HepG2 (cell line): ENCODE data around the gene NKD1. TPM values are rescaled to one million over a fixed set of nuclear protein-coding genes. Genes with fewer than 3 reads are reported as not detected.

Source experiments
- ATAC-seq: fragments of 200-7000 bp; cut with Tn5 transposase; 3 replicates; pipeline ENCODE4 v1.9.1; 2020; ENCODE audit warnings: mild to moderate bottlenecking, moderate library complexity
- BruUV-seq: library from RNA; stranded (reverse); fragments of 400-500 nt; replicated peaks from 2 replicates; lab custom pipeline; 2021; lab: Mats Ljungman, UMichigan
- CTCF ChIA-PET: fragments of 300-600 bp; formaldehyde crosslinking; extraction: SDS; loops from one replicate; lab custom pipeline; 2021; ENCODE audit warnings: low total read pairs, inconsistent platforms, low intra/inter-chr PET ratio; lab: Yijun Ruan, JAX
- POLR2A ChIA-PET: fragments of 350-600 bp; sonication (Branson Sonifier 250); formaldehyde crosslinking; loops from one replicate; lab custom pipeline; 2020; ENCODE audit warnings: antibody characterized with exemption, inconsistent platforms; lab: Yijun Ruan, JAX
- DNase-seq: peaks from one replicate; pipeline ENCODE4 v3.0.0-alpha.2; 2015; ENCODE audit warnings: low spot score
- FAIRE-seq: peaks from 3 replicates; lab custom pipeline; 2011; peaks lifted over from hg19 to GRCh38; lab: Jason Lieb, UNC
- H2AFZ ChIP-seq: one replicate; pipeline ENCODE4 v1.6.1; 2011; ENCODE audit warnings: low read length, inconsistent platforms
- H3K27ac ChIP-seq: fragments of 300-600 bp; 3 replicates; pipeline ENCODE4 v1.8.0; 2011; ENCODE audit warnings: mixed run types, mild to moderate bottlenecking, mixed read lengths, low read length, inconsistent platforms; ENCODE audit not compliant: insufficient read depth; ENCODE audit errors: extremely low read length
- H3K27me3 ChIP-seq, 2 experiments: fragments of 200-600 bp in 1 of 2; 2 replicates in 1 of 2; 3 replicates in 1 of 2; pipeline versions ENCODE4 v1.6.0 to v1.8.0; 2011; ENCODE audit warnings: low read length in 2 of 2, mild to moderate bottlenecking in 2 of 2, moderate library complexity in 2 of 2, inconsistent platforms in 1 of 2; ENCODE audit not compliant: insufficient read depth in 2 of 2, control insufficient read depth in 1 of 2
- H3K36me3 ChIP-seq, 2 experiments: fragments of 200-600 bp in 1 of 2; replicated peaks in 1 of 2; 2 replicates in 1 of 2; 3 replicates in 1 of 2; pipeline versions ENCODE4 v1.5.1 to v1.8.0; 2011; ENCODE audit warnings: low read length in 2 of 2, inconsistent platforms in 1 of 2; ENCODE audit not compliant: insufficient read depth in 2 of 2, control insufficient read depth in 1 of 2
- H3K4me1 ChIP-seq: 2 replicates; pipeline ENCODE4 v1.5.1; 2012; ENCODE audit warnings: low read length, inconsistent platforms; ENCODE audit not compliant: insufficient read depth
- H3K4me2 ChIP-seq: 2 replicates; pipeline ENCODE4 v1.6.0; 2011; ENCODE audit warnings: low read depth, low read length, inconsistent platforms
- H3K4me3 ChIP-seq, 3 experiments: fragments of 200-600 bp in 1 of 3; sonication (generic), shearing (Covaris generic) in 1 of 3; replicated peaks in 1 of 3; 2 replicates each; pipeline ENCODE4 v1.5.1; 2011 to 2016; ENCODE audit warnings: low read length in 3 of 3, inconsistent platforms in 2 of 3, low read depth in 2 of 3, mild to moderate bottlenecking in 2 of 3, control low read depth in 1 of 3, mixed read lengths in 1 of 3; ENCODE audit not compliant: insufficient read depth in 1 of 3
- H3K79me2 ChIP-seq: one replicate; pipeline ENCODE4 v1.6.1; 2011; ENCODE audit warnings: low read length, inconsistent platforms; ENCODE audit not compliant: insufficient read depth
- H3K9ac ChIP-seq: 2 replicates; pipeline ENCODE4 v1.6.0; 2011; ENCODE audit warnings: mild to moderate bottlenecking, low read depth, low read length, inconsistent platforms; ENCODE audit not compliant: insufficient read depth
- H3K9me3 ChIP-seq: 2 replicates; pipeline ENCODE4 v1.5.1; 2012; ENCODE audit warnings: mild to moderate bottlenecking, low read length
- H4K20me1 ChIP-seq: 2 replicates; pipeline ENCODE4 v1.6.0; 2011; ENCODE audit warnings: inconsistent platforms, mild to moderate bottlenecking, low read length, moderate library complexity; ENCODE audit not compliant: insufficient read depth
- ARHGAP35 ChIP-seq: sonication (generic); formaldehyde crosslinking; IDR thresholded peaks from 2 replicates; pipeline ENCODE4 v1.9.0; 2022; ENCODE audit warnings: mild to moderate bottlenecking, inconsistent platforms, moderate library complexity, missing genetic modification reagents, borderline replicate concordance
- CBX1 ChIP-seq: IDR thresholded peaks from one replicate; pipeline ENCODE4 v1.6.1; 2016; ENCODE audit warnings: antibody characterized with exemption, low read depth
- FIP1L1 ChIP-seq: fragments of 200-400 bp; formaldehyde crosslinking; IDR thresholded peaks from 2 replicates; pipeline ENCODE4 v1.6.1; 2018; ENCODE audit warnings: low read depth, mild to moderate bottlenecking, low read length, moderate library complexity, borderline replicate concordance; ENCODE audit not compliant: insufficient read depth
- MTA1 ChIP-seq: sonication (generic); formaldehyde crosslinking; IDR thresholded peaks from 2 replicates; pipeline ENCODE4 v1.4.0; 2020; ENCODE audit warnings: missing genetic modification reagents, mild to moderate bottlenecking, borderline replicate concordance
- NR2F6 ChIP-seq, 2 experiments: IDR thresholded peaks; 2 replicates each; pipeline ENCODE4 v1.6.1; 2016; ENCODE audit warnings: antibody characterized with exemption in 1 of 2, mild to moderate bottlenecking in 1 of 2
- POLR2A ChIP-seq, 2 experiments: IDR thresholded peaks; 2 replicates each; pipeline ENCODE4 v1.6.1; 2011; ENCODE audit warnings: low read depth in 2 of 2, low read length in 2 of 2, mild to moderate bottlenecking in 1 of 2, moderate library complexity in 1 of 2; ENCODE audit not compliant: insufficient read depth in 1 of 2
- RXRA ChIP-seq: sonication (generic); formaldehyde crosslinking; IDR thresholded peaks from 2 replicates; pipeline ENCODE4 v1.5.1; 2020; ENCODE audit warnings: missing genetic modification reagents
- RXRB ChIP-seq: IDR thresholded peaks from 2 replicates; pipeline ENCODE4 v1.6.1; 2016; ENCODE audit warnings: borderline replicate concordance, missing genetic modification reagents, missing compliant biosample characterization
- SCMH1 ChIP-seq: sonication (generic); formaldehyde crosslinking; IDR thresholded peaks from 2 replicates; pipeline ENCODE4 v1.9.0; 2021; ENCODE audit warnings: missing genetic modification reagents, mild to moderate bottlenecking, borderline replicate concordance
- SP140L ChIP-seq: sonication (generic); formaldehyde crosslinking; IDR thresholded peaks from 2 replicates; pipeline ENCODE4 v1.4.0; 2020; ENCODE audit warnings: missing genetic modification reagents, borderline replicate concordance
- TRIM24 ChIP-seq: sonication (generic); formaldehyde crosslinking; IDR thresholded peaks from 2 replicates; pipeline ENCODE4 v1.8.0; 2022; ENCODE audit warnings: mild to moderate bottlenecking, missing genetic modification reagents
- ZBTB3 ChIP-seq: sonication (generic); formaldehyde crosslinking; IDR thresholded peaks from 2 replicates; pipeline ENCODE4 v1.4.0; 2020; ENCODE audit warnings: low read depth, mild to moderate bottlenecking, moderate library complexity, missing genetic modification reagents, borderline replicate concordance
- ZFP82 ChIP-seq: sonication (generic); formaldehyde crosslinking; IDR thresholded peaks from 2 replicates; pipeline ENCODE4 v1.5.1; 2020; ENCODE audit warnings: mild to moderate bottlenecking, missing genetic modification reagents, borderline replicate concordance
- ZMYM2 ChIP-seq: sonication (generic); formaldehyde crosslinking; IDR thresholded peaks from 2 replicates; pipeline ENCODE4 v1.8.0; 2022; ENCODE audit warnings: mild to moderate bottlenecking, missing genetic modification reagents
- ZNF329 ChIP-seq: sonication (generic); formaldehyde crosslinking; IDR thresholded peaks from 2 replicates; pipeline ENCODE4 v1.9.0; 2021; ENCODE audit warnings: low read depth, mild to moderate bottlenecking, missing genetic modification reagents
- WGBS: methylation state at CpG from one replicate; pipeline ENCODE4 v1.1.6; 2017; ENCODE audit warnings: low lambda C conversion rate; 5-methylcytosine and 5-hydroxymethylcytosine counted together
- in situ Hi-C: cut with HindIII; loops from 2 replicates; pipeline ENCODE4 v1.10.0; 2017; ENCODE audit warnings: low pct_unique_long_range_greater_than_20kb; ENCODE audit not compliant: extremely low pct_ligation_motif_present
- intact Hi-C: fragments of 100-400 bp; cut with micrococcal nuclease; formaldehyde crosslinking; loops from one replicate; pipeline ENCODE4 v1.10.0; 2022; ENCODE audit not compliant: unreplicated experiment
- polyA plus RNA-seq, 8 experiments: library from polyadenylated mRNA; depleted of rRNA in 3 of 8; stranded (reverse) in 7 of 8; unstranded in 1 of 8; fragments of >200 nt; fragmentation: Illumina TruSeq in 4 of 8; extraction: Trizol in 4 of 8; gene quantifications; 2 replicates each; pipeline versions ENCODE4 v1.2.1 to v1.2.3, GENCODE V29; 2011 to 2016; ENCODE audit warnings: low read depth in 4 of 8, missing spikeins in 1 of 8, mixed read lengths in 1 of 8; ENCODE audit not compliant: insufficient read depth in 1 of 8
- total RNA-seq, 5 experiments: library from RNA; depleted of rRNA; stranded (reverse); fragments of >200 nt; fragmentation: Illumina TruSeq; extraction: Trizol; gene quantifications; 2 replicates each; pipeline ENCODE4 v1.2.3, GENCODE V29; 2016; ENCODE audit warnings: low read depth in 1 of 5
- TF ChIP-seq, protein P1 (sequence below): sonication (generic); IDR thresholded peaks from 2 replicates; pipeline ENCODE4 v1.6.1; 2016; ENCODE audit warnings: low read depth, borderline replicate concordance
- TF ChIP-seq, protein P2 (sequence below): fragments of 450-650 bp; IDR thresholded peaks from 2 replicates; pipeline ENCODE4 v1.6.1; 2016
- TF ChIP-seq, protein P3 (sequence below): sonication (generic); formaldehyde crosslinking; IDR thresholded peaks from 2 replicates; pipeline ENCODE4 v1.4.0; 2020; ENCODE audit warnings: missing genetic modification reagents

The NKD1 gene
- total and polyA plus RNA-seq, 2 of the 13 experiments (the other 11 are each of a cell fraction or from before 2014, with no cell fraction given) = 70.4 to 121 TPM

DNA sequence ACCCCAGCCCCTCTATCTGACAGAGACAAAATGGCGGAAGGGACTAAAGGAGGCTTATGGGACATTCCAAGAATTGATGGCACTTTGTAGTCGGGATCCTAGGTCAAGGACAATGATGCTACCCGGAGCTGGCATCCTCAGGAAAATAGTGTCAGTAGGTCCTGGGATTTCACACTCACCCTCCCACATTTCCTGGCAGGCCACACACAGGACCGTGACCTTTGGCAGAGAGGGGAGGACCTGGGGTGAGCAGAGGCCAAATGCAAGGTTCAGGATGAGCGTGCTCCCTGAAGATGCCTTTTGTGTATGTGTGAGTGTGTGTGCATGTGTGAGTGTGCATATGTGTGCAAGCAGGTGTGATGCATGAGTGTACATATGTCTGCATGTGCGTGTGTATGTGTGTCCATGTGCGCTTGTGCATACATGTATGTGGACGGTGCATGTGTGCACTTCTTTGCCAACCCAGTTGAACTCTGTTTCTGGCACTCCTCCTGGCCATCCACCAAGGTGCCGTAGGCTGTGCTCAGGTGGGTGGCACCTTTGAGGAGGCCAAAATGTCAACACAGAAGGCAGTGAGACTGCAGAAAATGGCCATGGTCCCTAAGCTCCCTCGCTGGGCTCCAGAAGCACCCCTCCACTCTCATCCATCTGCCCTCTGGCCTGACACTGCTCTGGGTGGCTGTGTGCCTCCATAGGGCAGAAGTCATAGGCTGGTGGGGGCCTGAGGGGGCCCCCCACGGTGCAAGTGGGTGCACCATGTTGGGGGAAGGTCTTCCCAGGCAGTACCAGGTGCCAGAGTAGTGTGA is 72.7 kb downstream of the NKD1 start:
- FAIRE-seq (no peak), ATAC-seq (no peak), DNase-seq (no peak)
- ChIA-PET POLR2A (no interaction called here), CTCF (no interaction called here)
- Histone ChIP-seq H3K4me2 (no peak overlapping the region), H3K27ac (no peak overlapping the region), H3K27me3 (no peaks in the 10 kb centered on the region), H3K4me1 (peaks cover 54% of the 10 kb centered on the region), H4K20me1 (peaks cover 82% of the 10 kb centered on the region), H3K9ac (no peak overlapping the region), H2AFZ (no peak overlapping the region), H3K79me2 (peaks cover 16% of the 10 kb centered on the region), H3K4me3 (no peak overlapping the region), H3K36me3 (peaks cover 86 to 99% of the 10 kb centered on the region in 2 experiments), H3K9me3 (no peaks in the 10 kb centered on the region)
- in situ Hi-C loops = no loop called here
- intact Hi-C loops = no loop called here
- WGBS = 89% methylated on average over 11 of the region's 11 CpGs
- no TSS peak for BruUV-seq
- no peak for TF ChIP-seq ZNF329 (CRISPR knock-in tag)
- peak; percentile 30; the same call in 1 of the 2 replicates for TF ChIP-seq MTA1 (CRISPR knock-in tag)
- TF ChIP-seq, protein P1, sequence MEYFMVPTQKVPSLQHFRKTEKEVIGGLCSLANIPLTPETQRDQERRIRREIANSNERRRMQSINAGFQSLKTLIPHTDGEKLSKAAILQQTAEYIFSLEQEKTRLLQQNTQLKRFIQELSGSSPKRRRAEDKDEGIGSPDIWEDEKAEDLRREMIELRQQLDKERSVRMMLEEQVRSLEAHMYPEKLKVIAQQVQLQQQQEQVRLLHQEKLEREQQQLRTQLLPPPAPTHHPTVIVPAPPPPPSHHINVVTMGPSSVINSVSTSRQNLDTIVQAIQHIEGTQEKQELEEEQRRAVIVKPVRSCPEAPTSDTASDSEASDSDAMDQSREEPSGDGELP = no peak
- TF ChIP-seq RXRA (CRISPR knock-in tag) = no peak; the same call in 1 of the 2 replicates
- TF ChIP-seq TRIM24 (CRISPR knock-in tag) = no peak
- TF ChIP-seq RXRB = no peak
- 0 out of 2 replicates have a peak, but pooled peaks have one; percentile 19 for TF ChIP-seq ZBTB3 (CRISPR knock-in tag)
- TF ChIP-seq ZMYM2 (CRISPR knock-in tag) = no peak
- TF ChIP-seq, protein P2, sequence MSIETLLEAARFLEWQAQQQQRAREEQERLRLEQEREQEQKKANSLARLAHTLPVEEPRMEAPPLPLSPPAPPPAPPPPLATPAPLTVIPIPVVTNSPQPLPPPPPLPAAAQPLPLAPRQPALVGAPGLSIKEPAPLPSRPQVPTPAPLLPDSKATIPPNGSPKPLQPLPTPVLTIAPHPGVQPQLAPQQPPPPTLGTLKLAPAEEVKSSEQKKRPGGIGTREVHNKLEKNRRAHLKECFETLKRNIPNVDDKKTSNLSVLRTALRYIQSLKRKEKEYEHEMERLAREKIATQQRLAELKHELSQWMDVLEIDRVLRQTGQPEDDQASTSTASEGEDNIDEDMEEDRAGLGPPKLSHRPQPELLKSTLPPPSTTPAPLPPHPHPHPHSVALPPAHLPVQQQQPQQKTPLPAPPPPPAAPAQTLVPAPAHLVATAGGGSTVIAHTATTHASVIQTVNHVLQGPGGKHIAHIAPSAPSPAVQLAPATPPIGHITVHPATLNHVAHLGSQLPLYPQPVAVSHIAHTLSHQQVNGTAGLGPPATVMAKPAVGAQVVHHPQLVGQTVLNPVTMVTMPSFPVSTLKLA = peak; percentile 46; the same call in 1 of the 2 replicates
- TF ChIP-seq CBX1 = no peak
- peak; percentile 48 to 68; a peak in 3 of 4 replicates for TF ChIP-seq POLR2A (IDR thresholded peaks at IDR 0.05; ENCODE audit: insufficient read depth in 1 of 2, low read depth in 2 of 2, low read length in 2 of 2)
- no peak for TF ChIP-seq FIP1L1
- no peak for TF ChIP-seq ZFP82
- TF ChIP-seq, protein P3, sequence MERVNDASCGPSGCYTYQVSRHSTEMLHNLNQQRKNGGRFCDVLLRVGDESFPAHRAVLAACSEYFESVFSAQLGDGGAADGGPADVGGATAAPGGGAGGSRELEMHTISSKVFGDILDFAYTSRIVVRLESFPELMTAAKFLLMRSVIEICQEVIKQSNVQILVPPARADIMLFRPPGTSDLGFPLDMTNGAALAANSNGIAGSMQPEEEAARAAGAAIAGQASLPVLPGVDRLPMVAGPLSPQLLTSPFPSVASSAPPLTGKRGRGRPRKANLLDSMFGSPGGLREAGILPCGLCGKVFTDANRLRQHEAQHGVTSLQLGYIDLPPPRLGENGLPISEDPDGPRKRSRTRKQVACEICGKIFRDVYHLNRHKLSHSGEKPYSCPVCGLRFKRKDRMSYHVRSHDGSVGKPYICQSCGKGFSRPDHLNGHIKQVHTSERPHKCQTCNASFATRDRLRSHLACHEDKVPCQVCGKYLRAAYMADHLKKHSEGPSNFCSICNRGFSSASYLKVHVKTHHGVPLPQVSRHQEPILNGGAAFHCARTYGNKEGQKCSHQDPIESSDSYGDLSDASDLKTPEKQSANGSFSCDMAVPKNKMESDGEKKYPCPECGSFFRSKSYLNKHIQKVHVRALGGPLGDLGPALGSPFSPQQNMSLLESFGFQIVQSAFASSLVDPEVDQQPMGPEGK (CRISPR knock-in tag) = peak; percentile 24; the same call in 1 of the 2 replicates
- TF ChIP-seq SP140L (CRISPR knock-in tag) = no peak
- TF ChIP-seq SCMH1 (CRISPR knock-in tag) = no peak
- peak; percentile 32; the same call in 1 of the 2 replicates for TF ChIP-seq NR2F6 (IDR thresholded peaks at IDR 0.05)
- TF ChIP-seq NR2F6 (CRISPR knock-in tag; IDR thresholded peaks at IDR 0.05) = no peak
- TF ChIP-seq ARHGAP35 (CRISPR knock-in tag) = 0 out of 2 replicates have a peak, but pooled peaks have one; percentile 23
